Measurements from ENCODE around the gene CCL13.
A peak's percentile ranks its signal among the peaks of the same experiment; 100 is the strongest.
"Not testable (repeated sequence)": the region's sequence is repeated elsewhere in the genome, so short reads cannot be mapped to it uniquely, and the experiment has no call there.

Gene CCL13

DNA sequence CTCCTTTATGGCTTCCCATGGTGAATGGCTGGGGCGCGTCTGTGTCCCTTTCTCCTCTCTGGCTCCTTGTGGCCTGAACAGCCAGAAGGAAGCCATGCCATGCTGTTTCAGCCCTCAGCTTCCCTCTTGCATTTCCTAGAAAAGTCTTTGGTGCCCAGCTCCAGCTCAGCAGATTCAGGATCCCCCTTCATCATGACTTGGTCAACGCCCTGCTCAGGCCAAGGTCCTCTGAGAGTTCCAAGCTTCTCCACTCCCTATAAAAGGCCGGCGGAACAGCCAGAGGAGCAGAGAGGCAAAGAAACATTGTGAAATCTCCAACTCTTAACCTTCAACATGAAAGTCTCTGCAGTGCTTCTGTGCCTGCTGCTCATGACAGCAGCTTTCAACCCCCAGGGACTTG lies at the start of gene CCL13:
CCL13 (plus strand) TSS at position 287 of the 400 bp plus-strand sequence; CDS start at position 334, 47 bp downstream.
- DNase-seq (ENCODE audit: low read depth in 2 of 2) = no peak

DNA sequence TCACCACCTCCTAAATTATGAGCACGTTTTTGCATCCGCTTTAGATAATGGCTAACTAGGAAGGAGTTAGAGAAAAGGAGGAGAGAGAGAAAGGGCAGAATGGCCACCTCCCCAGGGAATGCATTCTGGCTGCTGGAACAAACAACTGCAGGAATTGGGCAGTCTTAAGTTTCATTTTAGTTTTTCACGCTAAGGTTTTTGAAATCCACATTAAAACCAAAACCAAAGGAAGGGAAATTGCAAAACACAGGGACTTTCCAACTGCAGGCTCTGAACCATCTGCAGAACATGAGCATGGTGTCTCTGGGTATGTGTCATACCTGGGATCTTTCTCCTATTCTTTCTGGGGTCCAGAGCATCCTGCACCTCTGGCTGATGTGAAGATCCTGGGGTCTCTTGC lies 49.2 kb upstream of the CCL13 start:
- no peak for DNase-seq (ENCODE audit: low read depth in 2 of 2)

DNA sequence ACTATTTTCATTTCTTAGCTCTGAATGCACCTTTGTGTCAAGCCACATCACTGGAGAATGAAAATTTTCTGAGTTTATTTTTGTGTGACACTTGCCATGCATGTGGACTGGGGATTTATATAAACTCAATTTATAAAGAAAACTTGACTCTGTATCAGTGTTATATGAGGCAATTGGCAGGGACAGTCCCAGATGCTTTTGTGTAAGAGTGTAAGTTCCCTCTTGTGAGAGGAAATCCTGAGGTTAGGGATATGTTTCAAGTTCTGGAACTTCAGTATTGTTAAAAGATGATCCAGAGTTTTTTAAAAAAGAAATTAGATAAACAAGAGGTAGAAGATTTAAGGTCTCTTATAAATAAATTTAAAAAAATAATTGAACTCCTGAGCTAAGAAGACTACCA lies 47.9 kb upstream of the CCL13 start:
- DNase-seq (ENCODE audit: low read depth in 2 of 2) = no peak

DNA sequence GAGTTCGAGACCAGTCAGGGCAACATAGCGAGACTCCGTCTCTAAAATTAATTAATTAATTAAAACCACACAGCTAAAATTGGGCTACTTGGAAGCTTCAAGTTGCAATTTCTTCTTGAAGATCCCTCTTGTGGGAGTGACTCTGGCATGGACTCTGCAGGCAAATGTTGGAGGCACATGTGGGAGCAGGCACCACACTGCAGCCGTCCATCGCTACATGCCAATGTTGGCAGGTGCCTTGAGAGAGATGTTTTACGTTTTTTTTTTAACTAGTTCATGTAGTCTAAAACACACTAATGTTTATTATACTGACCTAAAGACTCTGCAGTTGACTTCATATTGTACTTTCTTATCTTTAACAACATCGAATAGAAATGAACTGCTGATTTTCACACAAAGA lies 45.0 kb upstream of the CCL13 start:
- DNase-seq (ENCODE audit: low read depth in 2 of 2) = no peak

DNA sequence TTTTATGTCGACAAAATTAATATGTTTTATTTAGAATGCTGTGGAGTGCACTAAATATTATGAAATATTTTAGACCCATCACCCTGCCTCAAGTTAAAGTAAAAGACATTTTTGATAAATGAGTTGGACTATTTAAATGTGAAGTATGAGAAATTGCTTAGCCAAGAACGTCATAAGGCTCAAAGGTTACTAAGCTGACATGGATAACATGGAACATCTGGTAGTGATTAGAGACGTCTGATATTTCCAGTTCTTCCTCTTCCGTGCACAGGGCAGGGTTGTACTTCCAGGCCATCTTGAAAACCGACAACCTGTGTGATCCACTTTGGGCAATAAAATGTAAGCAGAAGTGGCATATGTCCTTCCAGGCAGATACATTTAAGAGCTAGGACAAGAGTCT lies 44.2 kb upstream of the CCL13 start:
- DNase-seq (ENCODE audit: low read depth in 2 of 2) = no peak

DNA sequence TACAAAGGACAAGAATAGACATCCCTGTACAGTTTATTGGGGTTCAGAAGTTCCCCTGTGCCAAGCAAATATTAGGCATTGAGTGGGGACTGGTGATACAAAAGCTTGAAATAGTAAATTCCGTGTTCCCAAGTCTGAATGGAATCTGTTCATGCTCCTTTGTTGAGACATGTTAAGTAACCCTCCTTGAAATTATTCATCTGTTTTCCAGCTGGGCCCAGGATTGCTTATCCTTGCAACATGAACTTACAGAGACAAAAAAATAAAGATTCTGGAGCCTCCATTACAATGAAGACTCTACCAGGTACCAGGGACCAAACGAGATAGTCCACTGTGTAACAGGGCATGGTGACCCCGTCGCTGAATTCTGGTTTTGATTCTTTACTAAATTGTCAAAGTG lies 43.1 kb upstream of the CCL13 start:
- DNase-seq (ENCODE audit: low read depth in 2 of 2) = no peak

DNA sequence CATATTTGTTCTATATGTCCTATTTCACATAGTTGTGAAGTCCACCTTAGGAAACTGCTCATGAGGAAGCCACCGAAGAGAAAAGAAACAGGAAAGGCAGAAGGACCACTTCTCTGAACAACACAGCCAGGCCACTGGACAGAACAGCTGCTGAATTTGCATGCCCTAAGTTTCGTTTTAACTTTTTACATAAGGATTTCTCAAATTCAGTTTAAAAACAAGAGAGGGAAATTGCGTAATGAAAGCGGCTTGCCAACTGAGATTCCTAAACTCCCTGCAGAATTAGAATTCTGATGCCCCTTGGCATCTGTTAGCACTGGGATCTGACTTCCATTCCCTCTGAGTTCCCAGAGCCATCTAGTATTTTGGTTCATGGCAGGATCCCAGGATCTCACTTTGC lies 42.0 kb upstream of the CCL13 start:
- no peak for DNase-seq (ENCODE audit: low read depth in 2 of 2)

DNA sequence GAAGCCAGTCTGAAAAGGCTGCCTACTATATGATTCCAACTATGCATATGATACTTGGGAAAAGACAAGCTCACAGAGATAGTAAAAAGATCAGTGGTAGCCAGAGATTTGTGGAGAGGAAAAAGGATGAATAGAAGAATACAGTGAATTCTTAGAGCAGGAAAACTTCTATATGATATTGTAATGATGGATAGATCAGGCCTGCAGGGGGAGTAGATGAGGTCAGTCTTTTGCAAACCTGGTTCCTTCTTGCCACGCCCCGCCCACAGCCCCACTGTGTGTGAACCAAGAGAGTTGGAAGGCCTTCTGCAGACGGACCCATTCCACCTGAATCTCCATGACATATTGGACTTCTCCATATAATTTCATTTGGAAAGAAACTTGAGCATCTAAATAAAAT lies 37.8 kb upstream of the CCL13 start:
- no peak for DNase-seq (ENCODE audit: low read depth in 2 of 2)

DNA sequence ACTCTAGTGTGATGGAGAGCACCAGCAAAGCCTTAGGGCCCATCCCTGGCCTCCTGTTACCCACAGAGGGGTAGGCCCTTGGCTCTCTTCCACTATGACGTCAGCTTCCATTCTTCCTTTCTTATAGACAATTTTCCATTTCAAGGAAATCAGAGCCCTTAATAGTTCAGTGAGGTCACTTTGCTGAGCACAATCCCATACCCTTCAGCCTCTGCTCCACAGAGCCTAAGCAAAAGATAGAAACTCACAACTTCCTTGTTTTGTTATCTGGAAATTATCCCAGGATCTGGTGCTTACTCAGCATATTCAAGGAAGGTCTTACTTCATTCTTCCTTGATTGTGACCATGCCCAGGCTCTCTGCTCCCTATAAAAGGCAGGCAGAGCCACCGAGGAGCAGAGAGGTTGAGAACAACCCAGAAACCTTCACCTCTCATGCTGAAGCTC lies 37.2 kb upstream of the CCL13 start, which contains the start of gene CCL8:
CCL8 (plus strand) TSS at position 397 of the 445 bp plus-strand sequence. CDS start 67 bp downstream, outside the sequence.
- DNase-seq (ENCODE audit: low read depth in 2 of 2) = no peak

DNA sequence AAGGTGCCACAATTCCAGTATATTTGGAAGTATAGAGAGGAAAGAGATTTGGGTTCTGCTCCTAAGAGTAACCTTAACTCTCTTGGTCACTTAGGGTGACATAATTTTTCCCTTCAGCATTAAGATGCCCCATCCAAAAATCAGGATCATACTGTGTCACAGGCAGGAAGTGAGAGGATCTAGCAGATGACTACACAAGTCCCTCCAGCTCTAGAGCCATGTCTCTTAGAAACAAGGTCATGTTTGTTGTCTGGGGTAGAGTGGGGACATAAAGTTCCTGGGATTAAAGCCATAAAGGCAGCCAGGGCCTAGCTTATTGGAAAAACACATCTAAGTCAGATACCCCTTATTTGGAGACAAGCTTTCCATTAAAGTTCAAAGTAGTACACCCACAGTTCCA lies 34.3 kb upstream of the CCL13 start:
- no peak for DNase-seq (ENCODE audit: low read depth in 2 of 2)

DNA sequence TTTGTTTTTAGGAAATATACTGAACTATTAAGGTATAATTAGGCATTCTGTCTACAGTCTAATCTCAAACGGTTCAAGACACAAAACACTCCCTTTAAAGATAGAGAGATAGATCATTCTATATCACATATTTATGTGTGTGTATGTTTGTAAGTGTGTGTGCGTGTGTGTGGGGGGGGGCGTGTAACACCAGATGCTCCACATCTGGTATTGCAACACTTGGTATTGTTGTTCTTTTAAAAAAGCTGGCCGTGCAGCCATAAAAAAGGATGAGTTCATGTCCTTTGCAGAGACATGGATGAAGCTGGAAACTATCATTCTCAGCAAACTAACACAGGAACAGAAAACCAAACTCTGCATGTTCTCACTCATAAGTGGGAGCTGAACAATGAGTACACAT lies 28.7 kb upstream of the CCL13 start:
- not testable (repeated sequence) for DNase-seq (ENCODE audit: low read depth in 2 of 2)

DNA sequence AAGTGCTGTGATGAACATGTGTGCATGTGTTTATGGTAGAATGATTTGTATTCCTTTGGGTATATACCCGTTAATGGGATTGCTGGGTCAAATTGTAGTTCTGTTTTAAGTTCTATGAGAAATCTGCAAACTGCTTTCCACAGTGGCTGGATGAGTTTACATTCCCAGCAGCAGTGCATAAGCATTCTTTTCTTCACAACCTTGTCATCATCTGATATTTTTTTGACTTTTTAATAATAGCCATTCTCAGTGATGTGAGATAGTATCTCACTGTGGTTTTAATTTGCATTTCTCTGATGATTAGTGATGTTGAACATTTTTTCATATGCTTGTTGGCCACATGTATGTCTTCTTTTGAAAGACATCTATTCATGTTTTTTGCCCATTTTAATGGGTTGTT lies 18.6 kb upstream of the CCL13 start:
- no peak for DNase-seq (ENCODE audit: low read depth in 2 of 2)

DNA sequence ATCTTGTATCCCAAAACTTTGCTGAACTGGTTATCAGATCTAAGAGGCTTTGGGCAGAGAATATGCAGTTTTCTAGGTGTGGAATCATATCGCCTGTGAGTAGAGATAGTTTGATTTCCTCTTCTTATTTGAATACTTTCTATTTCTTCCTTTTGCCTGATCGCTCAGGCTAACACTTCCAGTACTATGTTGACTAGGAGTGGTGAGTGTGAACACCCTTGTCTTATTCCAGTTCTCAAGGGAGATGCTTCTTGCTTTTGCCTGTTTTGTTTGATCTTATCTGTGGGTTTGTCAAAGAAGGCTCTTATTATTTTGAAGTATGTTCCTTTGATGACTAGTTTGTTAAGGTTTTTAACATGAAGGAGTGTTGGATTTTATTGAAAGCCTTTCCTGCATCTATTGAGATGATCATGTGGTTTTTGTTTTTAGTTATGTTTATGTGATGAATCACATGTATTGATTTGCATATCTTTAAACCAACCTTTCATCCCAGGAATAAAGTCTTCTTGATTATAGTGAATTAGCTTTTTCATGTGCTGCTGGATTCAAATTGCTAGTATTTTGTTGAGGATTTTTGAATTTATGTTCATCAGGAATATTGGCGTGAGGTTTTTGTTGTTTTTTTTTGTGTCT lies 17.0 kb upstream of the CCL13 start:
- no peak for DNase-seq (ENCODE audit: low read depth in 2 of 2)

DNA sequence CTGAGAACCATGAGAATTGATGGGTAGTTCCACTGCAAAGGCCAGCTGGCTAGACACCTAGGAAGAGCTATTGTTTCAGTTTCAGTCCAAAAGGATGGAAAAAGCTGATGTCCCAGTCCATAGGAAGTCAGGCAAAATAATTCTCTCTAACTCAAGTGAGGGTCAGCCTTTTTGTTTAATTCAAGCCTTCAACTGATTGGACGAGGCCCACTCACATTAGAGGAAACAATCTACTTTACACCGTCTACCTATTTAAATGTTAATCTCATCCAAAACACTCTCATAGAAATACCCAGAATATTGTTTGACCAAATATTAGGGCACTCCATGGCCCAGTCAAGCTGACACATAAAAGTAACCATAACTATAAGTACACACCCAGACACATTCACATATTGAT lies 14.4 kb upstream of the CCL13 start:
- DNase-seq (ENCODE audit: low read depth in 2 of 2) = no peak

DNA sequence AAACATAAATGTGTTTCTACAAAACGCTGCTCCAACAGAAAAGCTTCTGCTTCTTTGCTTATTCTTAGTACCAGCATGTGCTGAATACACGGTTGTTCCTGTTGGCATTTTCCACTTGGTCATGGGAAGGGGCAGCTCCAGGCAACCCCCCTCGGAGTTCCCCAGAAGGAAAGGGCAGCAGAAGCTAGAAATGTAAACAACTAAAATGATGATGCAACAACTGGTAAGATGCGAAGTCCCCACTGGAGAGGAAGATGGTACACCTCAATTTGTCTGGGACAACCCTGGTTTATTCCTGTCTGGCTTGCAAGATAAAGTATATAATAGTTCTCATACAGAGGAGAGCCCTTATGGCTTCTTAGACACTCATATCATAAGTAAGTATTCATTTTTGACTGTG lies 9.2 kb upstream of the CCL13 start:
- no peak for DNase-seq (ENCODE audit: low read depth in 2 of 2)

DNA sequence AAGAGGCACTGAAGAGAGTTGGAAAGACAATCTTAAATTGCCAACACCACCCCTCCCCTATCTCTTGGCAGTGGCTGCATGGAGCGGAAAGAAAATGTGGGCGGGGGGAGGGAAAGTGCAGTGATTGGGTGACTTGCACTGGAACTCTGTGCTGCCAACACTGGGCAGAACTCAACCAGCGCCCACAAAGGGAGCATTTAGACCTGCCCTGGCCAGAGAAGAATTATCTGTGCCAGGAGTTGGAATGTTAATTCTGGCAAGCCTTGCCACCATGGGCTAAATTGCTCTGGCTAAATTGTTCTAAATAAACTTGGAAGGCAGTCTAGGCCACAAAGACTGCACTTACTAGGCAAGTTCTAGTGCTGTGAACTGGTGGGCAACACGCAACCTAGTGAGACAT lies 6.5 kb upstream of the CCL13 start:
- no peak for DNase-seq (ENCODE audit: low read depth in 2 of 2)

DNA sequence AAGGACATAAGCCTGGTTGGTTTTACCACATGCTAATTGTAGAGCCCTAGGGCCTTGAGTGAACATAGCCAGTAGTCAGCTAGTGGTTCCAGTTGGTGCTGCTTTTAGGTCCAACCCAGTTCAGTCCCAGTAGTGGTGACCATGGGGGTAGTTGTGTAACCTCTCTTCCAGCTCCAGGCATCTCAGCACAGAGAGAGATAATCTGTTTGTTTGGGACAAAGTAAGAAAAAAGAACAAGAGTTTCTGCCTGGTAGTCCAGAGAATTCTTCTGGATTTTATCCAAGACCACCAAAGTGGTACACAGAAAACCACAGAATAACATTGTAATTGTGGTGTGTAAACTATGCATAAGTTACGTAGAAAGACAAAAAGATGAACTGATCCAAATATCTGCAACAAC lies 5.2 kb upstream of the CCL13 start:
- DNase-seq (ENCODE audit: low read depth in 2 of 2) = no peak

DNA sequence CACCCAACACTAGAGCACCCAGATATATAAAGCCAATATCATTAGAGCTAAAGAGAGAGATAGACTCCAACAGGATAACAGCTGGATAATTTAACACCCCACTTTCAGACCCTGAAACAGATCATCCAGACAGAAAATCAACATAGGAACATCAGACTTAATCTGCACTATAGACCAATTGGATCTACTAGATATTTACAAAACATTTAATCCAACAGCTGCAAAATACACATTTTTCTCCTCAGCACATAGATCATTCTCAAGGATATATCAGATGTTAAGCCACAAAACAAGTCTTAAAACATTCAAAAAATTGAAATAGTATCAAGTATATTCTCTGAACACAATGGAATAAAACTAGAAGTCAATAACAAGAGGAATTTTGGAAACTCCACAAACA lies 4.1 kb upstream of the CCL13 start:
- DNase-seq (ENCODE audit: low read depth in 2 of 2) = no peak

DNA sequence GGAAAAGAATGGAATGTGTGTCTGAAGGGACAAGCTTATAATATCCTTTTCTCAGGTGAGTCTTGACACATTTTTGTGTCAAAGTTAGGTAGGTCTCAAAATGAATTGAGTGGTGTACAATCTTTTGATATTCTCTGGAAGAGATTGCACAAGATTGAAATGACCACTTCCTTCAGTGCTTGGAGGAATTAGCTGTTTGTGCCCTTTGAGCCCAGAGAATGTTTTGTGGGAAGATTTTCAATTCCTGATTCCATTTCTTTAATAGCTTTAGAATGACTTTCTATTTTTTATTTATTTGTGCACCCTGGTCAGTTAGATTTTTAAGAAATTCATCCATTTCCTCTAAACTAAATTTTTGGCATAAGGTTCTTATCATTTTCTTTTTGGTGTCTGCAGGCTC lies 1.6 kb upstream of the CCL13 start:
- no peak for DNase-seq (ENCODE audit: low read depth in 2 of 2)

DNA sequence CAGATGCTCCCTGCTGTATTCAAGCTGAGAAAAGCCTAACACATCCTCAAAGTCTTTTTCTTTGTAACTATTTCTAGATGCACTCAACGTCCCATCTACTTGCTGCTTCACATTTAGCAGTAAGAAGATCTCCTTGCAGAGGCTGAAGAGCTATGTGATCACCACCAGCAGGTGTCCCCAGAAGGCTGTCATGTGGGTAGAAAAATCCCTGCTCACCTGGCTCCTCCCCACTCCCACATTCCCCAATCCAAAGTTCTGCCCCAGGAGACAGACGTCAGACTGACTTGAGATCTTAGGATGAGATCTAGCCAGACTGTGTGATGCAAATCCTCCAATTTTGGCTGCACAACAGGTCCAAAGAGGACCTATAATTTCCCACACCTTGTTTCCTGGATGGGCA lies 1.1 kb downstream of the CCL13 start:
- no peak for DNase-seq (ENCODE audit: low read depth in 2 of 2)

DNA sequence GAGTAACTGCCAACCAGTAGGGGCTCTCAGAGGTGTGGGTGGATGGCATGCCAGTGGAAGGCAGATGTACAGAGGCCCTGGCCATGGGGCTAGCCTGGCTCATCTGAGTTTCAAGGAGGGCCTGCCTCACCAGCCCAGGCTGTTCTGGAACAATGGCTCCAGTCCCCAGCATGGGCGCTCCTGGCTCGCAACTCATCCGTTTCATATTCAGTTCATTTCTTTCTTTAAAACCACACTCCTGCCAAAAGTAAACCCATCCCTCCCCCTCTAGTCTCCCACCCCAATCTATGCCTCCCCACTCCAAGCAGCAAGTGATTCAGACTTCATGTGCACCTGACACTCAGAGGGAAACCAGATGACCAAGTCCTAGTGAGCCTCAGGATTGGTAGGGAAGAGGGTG lies 2.4 kb downstream of the CCL13 start:
- DNase-seq (ENCODE audit: low read depth in 2 of 2) = no peak

DNA sequence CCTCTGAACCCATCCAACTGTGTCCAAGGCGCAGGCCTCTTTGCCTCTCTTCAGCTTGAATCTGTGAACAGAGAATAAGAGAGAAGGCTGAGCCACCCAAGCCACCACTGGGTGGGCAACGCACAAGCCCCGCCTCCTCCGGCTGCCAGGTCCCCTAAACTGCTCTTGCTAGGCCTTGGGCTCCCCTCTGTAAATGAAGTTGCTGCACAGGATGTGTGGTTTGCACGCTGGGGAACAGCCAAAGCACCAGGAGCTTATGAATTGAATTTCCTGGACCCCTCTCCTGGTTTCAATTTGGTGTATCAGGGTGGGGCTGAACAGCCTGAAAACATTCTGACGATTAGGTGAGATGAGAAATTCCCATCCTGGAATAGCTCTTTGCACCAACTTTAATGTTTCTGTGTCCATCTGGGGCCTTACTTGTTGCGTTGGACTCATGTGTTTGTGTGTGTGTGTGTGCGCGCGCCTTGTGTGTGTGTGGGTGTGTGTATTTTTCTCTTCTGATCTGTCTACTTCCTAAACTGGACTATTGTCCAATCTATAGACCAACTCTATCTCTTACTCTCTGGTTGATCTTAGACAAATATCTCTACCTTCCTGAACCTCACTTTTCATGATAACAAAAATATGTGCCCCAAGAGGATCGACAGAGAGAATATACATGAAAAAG lies 4.5 kb downstream of the CCL13 start:
- DNase-seq (ENCODE audit: low read depth in 2 of 2) = no peak

DNA sequence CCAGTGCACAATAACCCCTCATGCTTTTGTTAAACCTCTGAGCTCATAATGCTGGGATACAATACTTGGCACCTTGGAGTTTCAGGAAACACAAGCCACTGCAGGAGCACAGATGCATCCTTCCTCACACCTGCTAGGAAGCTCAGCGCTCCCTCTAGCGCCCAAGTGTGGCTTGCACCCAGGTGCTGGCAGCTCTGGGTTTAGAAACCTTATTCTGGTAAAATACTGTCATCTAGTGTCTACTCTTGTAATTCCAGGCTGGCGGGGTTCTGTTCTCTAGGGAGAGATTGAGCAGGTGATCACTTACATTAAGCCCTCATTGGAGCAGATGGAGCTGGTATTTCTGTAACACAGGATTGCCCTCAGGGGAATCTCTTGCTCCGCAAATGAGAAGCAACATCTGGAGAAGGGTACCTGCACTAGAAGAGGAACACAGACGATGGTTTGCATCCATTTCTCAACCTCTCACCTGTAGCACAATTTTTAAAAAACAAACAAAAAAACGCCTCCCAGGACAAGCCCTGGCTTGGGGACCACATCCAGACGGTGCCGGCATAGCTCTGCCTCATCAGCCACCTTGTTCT lies 5.3 kb downstream of the CCL13 start:
- peak; percentile 10 to 19 for DNase-seq (ENCODE audit: low read depth in 2 of 2)

Data from stimulated activated CD8-positive, alpha-beta memory T cell treated with anti-CD3 and anti-CD28 coated beads, Interleukin-2, amount 100 ng/mL, for 1 hour (primary cell).